Measurements from ENCODE around the gene AUTS2.

The AUTS2 gene

GRCh38 chr7:70624500-70625103 lies 1026.3 kb downstream of the AUTS2 start:
- H2AFZ ChIP-seq (ENCODE audit: low read depth, low read length, severe bottlenecking), result no peak overlapping the region
- TF ChIP-seq CTCF (IDR thresholded peaks at IDR 0.05; ENCODE audit: insufficient read depth, low read length, poor library complexity, severe bottlenecking), result no peak
- TF ChIP-seq EZH2phosphoT487 (conservative IDR thresholded peaks at IDR 0.05; ENCODE audit: low read length), result no peak
- H3K36me3 ChIP-seq (ENCODE audit: low read length), result no peaks in the 10 kb centered on the region
- no peak overlapping the region for H3K4me2 ChIP-seq (ENCODE audit: low read depth, low read length, poor library complexity, severe bottlenecking)
- no peaks in the 10 kb centered on the region for H3K9me3 ChIP-seq (ENCODE audit: insufficient read depth, low read length)
- no peaks in the 10 kb centered on the region for H3K9me2 ChIP-seq (replicated peaks; ENCODE audit: insufficient read depth, low read length)
- no peaks in the 10 kb centered on the region for H3F3A ChIP-seq (ENCODE audit: insufficient read depth)
- no peaks in the 10 kb centered on the region for H4K20me1 ChIP-seq (ENCODE audit: low read depth, low read length)
- no peaks in the 10 kb centered on the region for H3K79me2 ChIP-seq (ENCODE audit: insufficient read depth, low read length)
- no peaks in the 10 kb centered on the region for H3K27me3 ChIP-seq (ENCODE audit: low read length)
- no peak overlapping the region for H3K27ac ChIP-seq (ENCODE audit: low read depth, low read length)
- no peak overlapping the region for H3K9ac ChIP-seq (ENCODE audit: low read length)
- no peak overlapping the region for H3K4me3 ChIP-seq (ENCODE audit: insufficient read depth, low read length, poor library complexity, severe bottlenecking)

- no peak overlapping the region for H3K4me3 ChIP-seq (ENCODE audit: insufficient read depth, low read length, poor library complexity, severe bottlenecking)
- no peak overlapping the region for H2AFZ ChIP-seq (ENCODE audit: low read depth, low read length, severe bottlenecking)
- H3K4me2 ChIP-seq (ENCODE audit: low read depth, low read length, poor library complexity, severe bottlenecking), result no peak overlapping the region
- H3K9me2 ChIP-seq (replicated peaks; ENCODE audit: insufficient read depth, low read length), result no peaks in the 10 kb centered on the region
- no peaks in the 10 kb centered on the region for H3K36me3 ChIP-seq (ENCODE audit: low read length)
- no peaks in the 10 kb centered on the region for H3F3A ChIP-seq (ENCODE audit: insufficient read depth)
- no peaks in the 10 kb centered on the region for H3K9me3 ChIP-seq (ENCODE audit: insufficient read depth, low read length)
- no peaks in the 10 kb centered on the region for H3K27me3 ChIP-seq (ENCODE audit: low read length)
- H4K20me1 ChIP-seq (ENCODE audit: low read depth, low read length), result no peaks in the 10 kb centered on the region
- TF ChIP-seq CTCF (IDR thresholded peaks at IDR 0.05; ENCODE audit: insufficient read depth, low read length, poor library complexity, severe bottlenecking) (no peak), EZH2phosphoT487 (conservative IDR thresholded peaks at IDR 0.05; ENCODE audit: low read length) (no peak)
- no peak overlapping the region for H3K9ac ChIP-seq (ENCODE audit: low read length)
- H3K79me2 ChIP-seq (ENCODE audit: insufficient read depth, low read length), result no peaks in the 10 kb centered on the region
- no peak overlapping the region for H3K27ac ChIP-seq (ENCODE audit: low read depth, low read length)
Observed at GRCh38 chr7:70627461-70627860, 1029.2 kb downstream of the AUTS2 start.

GRCh38 chr7:70630440-70630817 lies 1032.2 kb downstream of the AUTS2 start:
- no peaks in the 10 kb centered on the region for H3F3A ChIP-seq (ENCODE audit: insufficient read depth)
- H3K4me2 ChIP-seq (ENCODE audit: low read depth, low read length, poor library complexity, severe bottlenecking), result no peak overlapping the region
- no peaks in the 10 kb centered on the region for H4K20me1 ChIP-seq (ENCODE audit: low read depth, low read length)
- H2AFZ ChIP-seq (ENCODE audit: low read depth, low read length, severe bottlenecking), result no peak overlapping the region
- H3K36me3 ChIP-seq (ENCODE audit: low read length), result no peaks in the 10 kb centered on the region
- H3K27ac ChIP-seq (ENCODE audit: low read depth, low read length), result no peak overlapping the region
- H3K79me2 ChIP-seq (ENCODE audit: insufficient read depth, low read length), result no peaks in the 10 kb centered on the region
- no peaks in the 10 kb centered on the region for H3K9me2 ChIP-seq (replicated peaks; ENCODE audit: insufficient read depth, low read length)
- H3K27me3 ChIP-seq (ENCODE audit: low read length), result no peaks in the 10 kb centered on the region
- H3K9me3 ChIP-seq (ENCODE audit: insufficient read depth, low read length), result no peaks in the 10 kb centered on the region
- no peak overlapping the region for H3K4me3 ChIP-seq (ENCODE audit: insufficient read depth, low read length, poor library complexity, severe bottlenecking)
- TF ChIP-seq CTCF (IDR thresholded peaks at IDR 0.05; ENCODE audit: insufficient read depth, low read length, poor library complexity, severe bottlenecking) (no peak), EZH2phosphoT487 (conservative IDR thresholded peaks at IDR 0.05; ENCODE audit: low read length) (no peak)
- H3K9ac ChIP-seq (ENCODE audit: low read length), result no peak overlapping the region

All from SU-DHL-6 (cell line).